HEK293 (cell line): Measurements from ENCODE around the gene GJA1.

Source experiments
- CTCF ChIA-PET: fragments of 350-600 bp; formaldehyde crosslinking; extraction: SDS; loops from one replicate; lab custom pipeline; 2021; ENCODE audit warnings: antibody characterized with exemption; lab: Yijun Ruan, JAX
- POLR2A ChIA-PET: fragments of 300-600 bp; formaldehyde crosslinking; extraction: SDS; loops from one replicate; lab custom pipeline; 2020; ENCODE audit warnings: antibody characterized with exemption, inconsistent platforms; lab: Yijun Ruan, JAX
- H3K27ac ChIP-seq: fragments of 200-500 bp; sonication (Bioruptor generic); 2 replicates; pipeline ENCODE4 v1.5.1; 2014; ENCODE audit warnings: low read depth, low read length, control low read depth, inconsistent platforms; ENCODE audit errors: extremely low read depth
- H3K36me3 ChIP-seq, 2 experiments: fragments of 200-500 bp in 1 of 2; sonication (Bioruptor generic) in 1 of 2; 1 replicate in 1 of 2; 2 replicates in 1 of 2; pipeline ENCODE4 v1.5.1; 2014 to 2017; ENCODE audit warnings: inconsistent platforms in 2 of 2, low read length in 2 of 2; ENCODE audit not compliant: control insufficient read depth in 2 of 2, insufficient read depth in 1 of 2
- H3K4me1 ChIP-seq: fragments of 200-500 bp; sonication (Bioruptor generic); 2 replicates; pipeline ENCODE4 v1.5.1; 2014; ENCODE audit warnings: mild to moderate bottlenecking, low read length, inconsistent platforms; ENCODE audit not compliant: control insufficient read depth, insufficient read depth
- H3K4me3 ChIP-seq: 2 replicates; pipeline ENCODE4 v1.5.1; 2011; ENCODE audit warnings: low read depth, mild to moderate bottlenecking, control low read depth, low read length, moderate library complexity
- H3K9me3 ChIP-seq: fragments of 200-500 bp; sonication (Bioruptor generic); 2 replicates; pipeline ENCODE4 v1.5.1; 2014; ENCODE audit warnings: low read depth, low read length, inconsistent platforms; ENCODE audit not compliant: control insufficient read depth, insufficient read depth
- HOXC10 ChIP-seq: sonication (generic); formaldehyde crosslinking; IDR thresholded peaks from 2 replicates; pipeline ENCODE4 v1.8.1; 2023; ENCODE audit warnings: mild to moderate bottlenecking, missing genetic modification reagents
- KLF16 ChIP-seq: fragments of 450-650 bp; formaldehyde crosslinking; IDR thresholded peaks from 2 replicates; pipeline ENCODE4 v1.5.1; 2017; ENCODE audit warnings: missing biosample characterization, missing genetic modification characterization
- OSR2 ChIP-seq: fragments of 450-650 bp; formaldehyde crosslinking; IDR thresholded peaks from 2 replicates; pipeline ENCODE4 v1.5.1; 2016; ENCODE audit warnings: missing biosample characterization, missing genetic modification characterization
- PRDM1 ChIP-seq: fragments of 450-650 bp; formaldehyde crosslinking; IDR thresholded peaks from 2 replicates; pipeline ENCODE4; 2016; ENCODE audit warnings: missing biosample characterization, missing genetic modification characterization
- TRIM28 ChIP-seq: IDR thresholded peaks from 2 replicates; pipeline ENCODE4 v1.6.1; 2011; ENCODE audit warnings: low read length, control low read depth, borderline replicate concordance
- YY2 ChIP-seq: fragments of 450-650 bp; formaldehyde crosslinking; IDR thresholded peaks from 2 replicates; pipeline ENCODE4 v1.5.1; 2016; ENCODE audit warnings: missing biosample characterization, missing genetic modification characterization
- ZBTB10 ChIP-seq: fragments of 450-650 bp; formaldehyde crosslinking; IDR thresholded peaks from 2 replicates; pipeline ENCODE4 v1.5.1; 2016; ENCODE audit warnings: missing biosample characterization, missing genetic modification characterization
- ZBTB17 ChIP-seq: fragments of 450-650 bp; formaldehyde crosslinking; IDR thresholded peaks from 2 replicates; pipeline ENCODE4 v1.5.1; 2016; ENCODE audit warnings: missing biosample characterization, missing genetic modification characterization
- ZFHX2 ChIP-seq: fragments of 450-650 bp; formaldehyde crosslinking; conservative IDR thresholded peaks from 2 replicates; pipeline ENCODE4 v1.5.1; 2016; ENCODE audit warnings: missing biosample characterization, missing genetic modification characterization
- ZNF140 ChIP-seq: fragments of 450-650 bp; formaldehyde crosslinking; IDR thresholded peaks from 2 replicates; pipeline ENCODE4 v1.5.1; 2016; ENCODE audit warnings: missing biosample characterization, missing genetic modification characterization
- ZNF221 ChIP-seq: fragments of 450-650 bp; formaldehyde crosslinking; IDR thresholded peaks from 2 replicates; pipeline ENCODE4 v1.5.1; 2017; ENCODE audit warnings: missing biosample characterization, missing genetic modification characterization, borderline replicate concordance
- ZNF311 ChIP-seq: fragments of 450-650 bp; formaldehyde crosslinking; IDR thresholded peaks from 2 replicates; pipeline ENCODE4 v1.5.1; 2017; ENCODE audit warnings: missing biosample characterization, missing genetic modification characterization, borderline replicate concordance
- ZNF555 ChIP-seq: fragments of 450-650 bp; formaldehyde crosslinking; conservative IDR thresholded peaks from 2 replicates; pipeline ENCODE4 v1.5.1; 2017; ENCODE audit warnings: missing biosample characterization, mild to moderate bottlenecking, missing genetic modification characterization, inconsistent platforms
- ZNF580 ChIP-seq: fragments of 450-650 bp; formaldehyde crosslinking; IDR thresholded peaks from 2 replicates; pipeline ENCODE4 v1.5.1; 2016; ENCODE audit warnings: missing biosample characterization, missing genetic modification characterization
- ZNF639 ChIP-seq: fragments of 450-650 bp; formaldehyde crosslinking; IDR thresholded peaks from 2 replicates; pipeline ENCODE4 v1.5.1; 2016; ENCODE audit warnings: missing biosample characterization, missing genetic modification characterization
- ZNF645 ChIP-seq: fragments of 450-650 bp; formaldehyde crosslinking; IDR thresholded peaks from 2 replicates; pipeline ENCODE4; 2016; ENCODE audit warnings: missing biosample characterization, missing genetic modification characterization
- ZNF660 ChIP-seq: fragments of 450-650 bp; IDR thresholded peaks from 2 replicates; pipeline ENCODE4 v1.5.1; 2018; ENCODE audit warnings: missing biosample characterization, mild to moderate bottlenecking, missing genetic modification characterization
- ZNF677 ChIP-seq: fragments of 450-650 bp; IDR thresholded peaks from 2 replicates; pipeline ENCODE4 v1.5.0; 2018; ENCODE audit warnings: missing biosample characterization, mild to moderate bottlenecking, missing genetic modification characterization, moderate library complexity
- ZNF692 ChIP-seq: fragments of 450-650 bp; formaldehyde crosslinking; IDR thresholded peaks from 2 replicates; pipeline ENCODE4 v1.5.1; 2016; ENCODE audit warnings: missing biosample characterization, missing genetic modification characterization
- ZNF701 ChIP-seq: fragments of 450-650 bp; formaldehyde crosslinking; IDR thresholded peaks from 2 replicates; pipeline ENCODE4 v1.5.1; 2016; ENCODE audit warnings: missing biosample characterization, missing genetic modification characterization
- ZNF791 ChIP-seq: fragments of 450-650 bp; formaldehyde crosslinking; IDR thresholded peaks from 2 replicates; pipeline ENCODE4 v1.5.1; 2016; ENCODE audit warnings: missing biosample characterization, missing genetic modification characterization
- ZSCAN30 ChIP-seq: fragments of 450-650 bp; IDR thresholded peaks from 2 replicates; pipeline ENCODE4 v1.5.1; 2018; ENCODE audit warnings: missing biosample characterization, mild to moderate bottlenecking, missing genetic modification characterization, moderate library complexity
- ZSCAN4 ChIP-seq: fragments of 450-650 bp; formaldehyde crosslinking; IDR thresholded peaks from 2 replicates; pipeline ENCODE4 v1.5.1; 2017; ENCODE audit warnings: missing biosample characterization, missing genetic modification characterization

GJA1 gene

GRCh38 chr6:121465101-121465500 lies 29.7 kb downstream of the GJA1 start:
- Histone ChIP-seq H3K4me1 (no peaks in the 10 kb centered on the region), H3K36me3 (no peaks in the 10 kb centered on the region), H3K4me3 (no peak overlapping the region), H3K27ac (no peak overlapping the region), H3K9me3 (no peaks in the 10 kb centered on the region)
- CTCF ChIA-PET = interaction anchor here (0.6 to 0.7 kb wide), 4 partner anchors 10 to 408 kb away, joined by 3 to 4 read pairs (median 4); no protein-coding TSS in a partner anchor
- TF ChIP-seq ZBTB17 (no peak), ZNF791 (tag by site-specific recombination) (no peak), ZSCAN30 (tag by site-specific recombination) (no peak), ZNF692 (tag by site-specific recombination) (no peak), ZFHX2 (tag by site-specific recombination) (no peak), ZNF580 (no peak), ZNF555 (tag by site-specific recombination) (no peak), ZNF645 (tag by site-specific recombination) (no peak), PRDM1 (tag by site-specific recombination) (no peak), HOXC10 (CRISPR knock-in tag) (no peak), ZNF639 (tag by site-specific recombination) (no peak), ZNF660 (tag by site-specific recombination) (no peak), ZNF677 (no peak), OSR2 (tag by site-specific recombination) (no peak)
- POLR2A ChIA-PET = no interaction called here

GRCh38 chr6:121479486-121480098 lies 44.1 kb downstream of the GJA1 start:
- Histone ChIP-seq H3K4me1 (no peaks in the 10 kb centered on the region), H3K4me3 (no peak overlapping the region), H3K27ac (no peak overlapping the region), H3K9me3 (no peaks in the 10 kb centered on the region), H3K36me3 (no peaks in the 10 kb centered on the region)
- POLR2A ChIA-PET = no interaction called here
- CTCF ChIA-PET = no interaction called here
- no peak for TF ChIP-seq KLF16 (tag by site-specific recombination)
- TF ChIP-seq PRDM1 (tag by site-specific recombination) = no peak
- TF ChIP-seq ZBTB10 (tag by site-specific recombination) = no peak
- no peak for TF ChIP-seq ZNF140 (tag by site-specific recombination)
- TF ChIP-seq ZNF701 (tag by site-specific recombination) = no peak
- TF ChIP-seq ZNF311 (tag by site-specific recombination) = no peak
- TF ChIP-seq TRIM28 = no peak
- TF ChIP-seq ZSCAN4 (tag by site-specific recombination) = no peak
- TF ChIP-seq YY2 (tag by site-specific recombination) = no peak
- no peak for TF ChIP-seq ZNF555 (tag by site-specific recombination)
- no peak for TF ChIP-seq ZNF221 (tag by site-specific recombination)
